ENCODE data around the gene DPP10. TPM values are rescaled to one million over a fixed set of nuclear protein-coding genes. Genes with fewer than 3 reads are reported as not detected.
"Not testable (repeated sequence)": the region's sequence is repeated elsewhere in the genome, so short reads cannot be mapped to it uniquely, and the experiment has no call there.

DPP10 gene
- not detected in 2 replicates for total RNA-seq (2014; rRNA removed; shearing (Covaris generic))

GRCh38 chr2:114442510-114442909 lies at the start of gene DPP10:
TSS of gene DPP10 (plus strand) at chr2:114442641.
- DNase-seq (ENCODE audit: low spot score) = peak; percentile 47

GRCh38 chr2:114400890-114401289 lies 41.6 kb upstream of the DPP10 start:
- DNase-seq (ENCODE audit: low spot score) = no peak

GRCh38 chr2:114405247-114406116 lies 37.0 kb upstream of the DPP10 start:
- DNase-seq (ENCODE audit: low spot score) = no peak

- DNase-seq (ENCODE audit: low spot score) = no peak
Observed at GRCh38 chr2:114406347-114406746, 36.1 kb upstream of the DPP10 start.

- DNase-seq (ENCODE audit: low spot score) = not testable (repeated sequence)
Observed at GRCh38 chr2:114407353-114407752, 35.1 kb upstream of the DPP10 start.

GRCh38 chr2:114421781-114422180 lies 20.7 kb upstream of the DPP10 start:
- DNase-seq (ENCODE audit: low spot score) = no peak

GRCh38 chr2:114424699-114425098 lies 17.7 kb upstream of the DPP10 start:
- DNase-seq (ENCODE audit: low spot score) = no peak

GRCh38 chr2:114426756-114427155 lies 15.7 kb upstream of the DPP10 start:
- no peak for DNase-seq (ENCODE audit: low spot score)

GRCh38 chr2:114436329-114436728 lies 6.1 kb upstream of the DPP10 start:
- no peak for DNase-seq (ENCODE audit: low spot score)

- no peak for DNase-seq (ENCODE audit: low spot score)
Observed at GRCh38 chr2:114446571-114446970, 4.1 kb downstream of the DPP10 start.

GRCh38 chr2:114450639-114451038 lies 8.2 kb downstream of the DPP10 start:
- DNase-seq (ENCODE audit: low spot score) = no peak

GRCh38 chr2:114456566-114456965 lies 14.1 kb downstream of the DPP10 start:
- no peak for DNase-seq (ENCODE audit: low spot score)

GRCh38 chr2:114457956-114458355 lies 15.5 kb downstream of the DPP10 start:
- no peak for DNase-seq (ENCODE audit: low spot score)

- no peak for DNase-seq (ENCODE audit: low spot score)
Observed at GRCh38 chr2:114461116-114461515, 18.7 kb downstream of the DPP10 start.

GRCh38 chr2:114464961-114465706 lies 22.7 kb downstream of the DPP10 start:
- no peak for DNase-seq (ENCODE audit: low spot score)

- DNase-seq (ENCODE audit: low spot score) = no peak
Observed at GRCh38 chr2:114468343-114468742, 25.9 kb downstream of the DPP10 start.

- no peak for DNase-seq (ENCODE audit: low spot score)
Observed at GRCh38 chr2:114472246-114472645, 29.8 kb downstream of the DPP10 start.

GRCh38 chr2:114472726-114473125 lies 30.3 kb downstream of the DPP10 start:
- DNase-seq (ENCODE audit: low spot score) = no peak

GRCh38 chr2:114488841-114489530 lies 46.5 kb downstream of the DPP10 start:
- DNase-seq (ENCODE audit: low spot score) = no peak

GRCh38 chr2:114495046-114495445 lies 52.6 kb downstream of the DPP10 start:
- DNase-seq (ENCODE audit: low spot score) = no peak

GRCh38 chr2:114496959-114497358 lies 54.5 kb downstream of the DPP10 start:
- DNase-seq (ENCODE audit: low spot score) = no peak

GRCh38 chr2:114499101-114499500 lies 56.7 kb downstream of the DPP10 start:
- DNase-seq (ENCODE audit: low spot score) = no peak
